Measurements from ENCODE around the gene AHR.

DNA sequence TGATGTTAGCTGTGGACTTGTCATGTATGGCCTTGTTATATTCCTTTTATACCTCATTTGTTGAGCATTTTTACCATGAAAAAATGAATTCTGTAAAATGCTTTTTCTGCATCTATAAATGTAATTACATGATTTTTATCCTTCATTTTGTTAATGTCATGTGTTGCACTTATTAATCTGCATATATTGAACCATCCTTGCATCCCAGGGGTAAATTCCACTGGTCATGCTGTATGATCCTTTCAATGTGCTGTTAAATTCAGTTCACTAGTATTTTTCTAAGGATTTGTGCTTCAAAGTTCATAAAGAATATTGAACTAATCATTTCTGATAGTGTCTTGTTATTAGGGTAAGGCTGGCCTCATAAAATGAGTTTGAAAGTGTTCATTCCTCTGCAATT lies 31.9 kb upstream of the AHR start:
- no peak for TF ChIP-seq CTCF (IDR thresholded peaks at IDR 0.05)
- no peak for TF ChIP-seq POLR2A (IDR thresholded peaks at IDR 0.05)
- TF ChIP-seq EP300 (IDR thresholded peaks at IDR 0.05) = no peak
- TF ChIP-seq POLR2AphosphoS5 (IDR thresholded peaks at IDR 0.05) = no peak

All from stomach (tissue), 4 donors.